ENCODE measurements around the gene GINM1. TPM values are rescaled to one million over a fixed set of nuclear protein-coding genes. Genes with fewer than 3 reads are reported as not detected.

GINM1 gene
- total and polyA plus RNA-seq, 8 donors = 3.2 to 61.6 (median 27.6) TPM

DNA sequence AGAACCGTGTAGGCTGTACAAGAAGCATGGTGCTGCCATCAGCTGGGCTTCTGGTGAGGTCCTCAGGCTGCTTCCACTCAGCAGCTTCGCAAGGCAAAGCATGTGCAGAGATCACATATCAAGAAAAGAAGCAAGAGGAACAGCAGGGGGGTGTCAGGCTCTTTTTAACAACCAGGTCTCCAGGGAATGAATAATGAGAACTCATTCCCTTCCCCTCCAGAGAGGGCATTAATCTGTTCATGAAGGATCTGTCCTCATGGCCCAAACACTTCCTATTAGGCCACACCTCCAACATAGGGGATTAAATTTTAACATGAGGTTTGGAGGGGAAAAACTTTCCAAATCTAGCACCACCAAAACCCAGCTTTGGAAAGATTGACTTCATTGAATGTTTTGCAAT, 20.0 kb downstream of the GINM1 start:
- Histone ChIP-seq H3K4me1 (no peaks in the 10 kb centered on the region), H3K36me3 (peaks cover 7 to 94% (median 92%) of the 10 kb centered on the region in 4 donors), H3K27ac (no peak overlapping the region), H3K27me3 (no peaks in the 10 kb centered on the region), H3K9me3 (no peaks in the 10 kb centered on the region), H3K4me3 (no peak overlapping the region)
- DNase-seq = no peak
- WGBS, 5 donors = 93 to 98% (median 97%) methylated on average over 2 of the region's 2 CpGs
- TF ChIP-seq EP300 (IDR thresholded peaks at IDR 0.05) (no peak), POLR2A (IDR thresholded peaks at IDR 0.05) (no peak), POLR2AphosphoS5 (IDR thresholded peaks at IDR 0.05) (no peak)
- TF ChIP-seq, protein P1, sequence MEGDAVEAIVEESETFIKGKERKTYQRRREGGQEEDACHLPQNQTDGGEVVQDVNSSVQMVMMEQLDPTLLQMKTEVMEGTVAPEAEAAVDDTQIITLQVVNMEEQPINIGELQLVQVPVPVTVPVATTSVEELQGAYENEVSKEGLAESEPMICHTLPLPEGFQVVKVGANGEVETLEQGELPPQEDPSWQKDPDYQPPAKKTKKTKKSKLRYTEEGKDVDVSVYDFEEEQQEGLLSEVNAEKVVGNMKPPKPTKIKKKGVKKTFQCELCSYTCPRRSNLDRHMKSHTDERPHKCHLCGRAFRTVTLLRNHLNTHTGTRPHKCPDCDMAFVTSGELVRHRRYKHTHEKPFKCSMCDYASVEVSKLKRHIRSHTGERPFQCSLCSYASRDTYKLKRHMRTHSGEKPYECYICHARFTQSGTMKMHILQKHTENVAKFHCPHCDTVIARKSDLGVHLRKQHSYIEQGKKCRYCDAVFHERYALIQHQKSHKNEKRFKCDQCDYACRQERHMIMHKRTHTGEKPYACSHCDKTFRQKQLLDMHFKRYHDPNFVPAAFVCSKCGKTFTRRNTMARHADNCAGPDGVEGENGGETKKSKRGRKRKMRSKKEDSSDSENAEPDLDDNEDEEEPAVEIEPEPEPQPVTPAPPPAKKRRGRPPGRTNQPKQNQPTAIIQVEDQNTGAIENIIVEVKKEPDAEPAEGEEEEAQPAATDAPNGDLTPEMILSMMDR (IDR thresholded peaks at IDR 0.05) = no peak
- intact Hi-C loops (cut with DNase I; ENCODE audit: low total_unique reads) = no loop called here

DNA sequence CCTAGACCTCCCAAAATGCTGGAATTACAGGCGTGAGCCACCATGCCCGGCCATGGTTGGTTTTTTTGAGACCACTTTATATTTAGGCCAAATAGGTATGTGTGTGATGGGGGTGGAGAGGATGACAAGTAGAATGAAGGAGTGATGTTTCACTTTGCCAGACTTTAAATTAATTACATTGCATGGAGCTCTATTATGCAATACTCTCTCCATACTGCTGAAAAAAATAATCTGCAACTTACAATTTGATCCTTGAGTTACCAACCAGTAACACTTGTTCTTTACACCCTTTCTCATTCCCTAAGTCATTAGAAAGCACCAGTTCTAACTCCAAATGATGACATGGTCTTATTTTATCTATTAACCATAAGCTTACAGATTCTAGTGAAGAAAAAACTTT, 26.8 kb downstream of the GINM1 start:
- Histone ChIP-seq H3K27ac (no peak overlapping the region), H3K4me3 (no peak overlapping the region), H3K9me3 (no peaks in the 10 kb centered on the region), H3K27me3 (no peaks in the 10 kb centered on the region), H3K4me1 (no peaks in the 10 kb centered on the region), H3K36me3 (peaks cover 23 to 95% (median 94%) of the 10 kb centered on the region in 4 donors)
- WGBS, 5 donors = 88 to 98% (median 94%) methylated on average over 2 of the region's 2 CpGs
- DNase-seq = no peak
- TF ChIP-seq POLR2A (IDR thresholded peaks at IDR 0.05) (no peak), POLR2AphosphoS5 (IDR thresholded peaks at IDR 0.05) (no peak), EP300 (IDR thresholded peaks at IDR 0.05) (no peak)
- TF ChIP-seq, protein P1 (IDR thresholded peaks at IDR 0.05) = no peak
- intact Hi-C loops (cut with DNase I; ENCODE audit: low total_unique reads) = no loop called here

DNA sequence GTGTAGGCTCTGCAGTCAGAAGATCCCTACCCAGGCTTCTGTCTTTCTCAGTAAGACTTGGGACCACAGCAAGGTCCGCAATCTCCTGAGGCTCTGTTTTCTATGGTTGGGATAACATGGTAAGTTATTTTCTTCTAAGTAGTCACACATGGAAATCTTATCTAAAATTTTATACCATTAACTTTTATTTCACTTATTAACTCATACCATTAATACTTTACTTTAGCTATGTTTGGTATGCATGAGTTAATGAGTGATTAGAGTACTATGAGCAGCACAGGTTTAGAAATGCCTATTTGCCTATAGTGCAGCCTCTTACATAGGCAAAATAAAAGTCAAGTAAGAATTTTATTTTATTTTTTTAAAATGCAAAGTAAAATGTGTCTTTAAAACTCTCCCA, 27.2 kb downstream of the GINM1 start:
- no peak overlapping the region for H3K27ac ChIP-seq
- H3K4me3 ChIP-seq = no peak overlapping the region
- no peaks in the 10 kb centered on the region for H3K4me1 ChIP-seq
- peaks cover 23 to 95% (median 94%) of the 10 kb centered on the region in 4 donors for H3K36me3 ChIP-seq
- intact Hi-C loops (cut with DNase I; ENCODE audit: low total_unique reads) = no loop called here
- no peaks in the 10 kb centered on the region for H3K27me3 ChIP-seq
- DNase-seq = no peak
- H3K9me3 ChIP-seq = no peaks in the 10 kb centered on the region
- 92 to 100% (median 96%) methylated on average over 1 of the region's 1 CpG for WGBS, 5 donors
- TF ChIP-seq POLR2A (IDR thresholded peaks at IDR 0.05) (no peak), EP300 (IDR thresholded peaks at IDR 0.05) (no peak), POLR2AphosphoS5 (IDR thresholded peaks at IDR 0.05) (no peak)
- TF ChIP-seq, protein P1 (IDR thresholded peaks at IDR 0.05) = no peak

DNA sequence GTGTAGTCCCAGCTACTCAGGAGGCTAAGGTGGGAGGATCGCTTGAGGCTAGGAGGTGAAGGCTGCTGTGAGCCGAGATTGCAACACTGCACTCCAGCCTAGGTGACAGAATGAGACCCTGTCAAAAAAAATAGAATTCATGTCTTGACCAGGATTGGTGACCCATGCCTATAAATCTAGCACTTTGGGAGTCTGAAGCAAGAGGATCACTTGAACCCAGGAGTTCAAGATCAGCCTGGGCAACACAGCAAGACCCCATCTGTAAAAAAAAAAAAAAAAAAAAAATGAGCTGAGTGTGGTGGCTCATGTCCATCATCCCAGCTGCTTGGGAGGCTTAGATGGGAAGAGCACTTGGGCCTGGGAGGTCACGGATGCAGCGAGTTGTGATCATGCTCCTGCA, 34.3 kb downstream of the GINM1 start:
- Histone ChIP-seq H3K36me3 (peaks cover 17 to 86% (median 68%) of the 10 kb centered on the region in 4 donors), H3K27me3 (no peaks in the 10 kb centered on the region), H3K4me3 (no peak overlapping the region), H3K27ac (no peak overlapping the region), H3K4me1 (no peaks in the 10 kb centered on the region), H3K9me3 (no peaks in the 10 kb centered on the region)
- WGBS, 5 donors = 91 to 99% (median 96%) methylated on average over 4 of the region's 4 CpGs
- no peak for DNase-seq
- TF ChIP-seq POLR2AphosphoS5 (IDR thresholded peaks at IDR 0.05) (no peak), EP300 (IDR thresholded peaks at IDR 0.05) (no peak), POLR2A (IDR thresholded peaks at IDR 0.05) (no peak)
- TF ChIP-seq, protein P1 (IDR thresholded peaks at IDR 0.05) = no peak
- intact Hi-C loops (cut with DNase I; ENCODE audit: low total_unique reads) = no loop called here

All from stomach (tissue), 9 donors.